Transverse colon (tissue), 4 donors: Measurements from ENCODE around the gene GLIS1. TPM values are rescaled to one million over a fixed set of nuclear protein-coding genes. Genes with fewer than 3 reads are reported as not detected.

Source experiments
- DNase-seq: peaks from one replicate; pipeline ENCODE4 v3.0.0-alpha.2; 2019
- H3K27ac ChIP-seq, 4 donors: fragments of 200-600 bp; sonication (generic); 2 replicates each; pipeline ENCODE4 v1.5.1; 2016 to 2018; ENCODE audit warnings: inconsistent platforms in 4 of 4
- H3K27me3 ChIP-seq: fragments of 200-600 bp; sonication (generic); 2 replicates; pipeline ENCODE4 v1.5.1; 2017; ENCODE audit warnings: inconsistent platforms
- H3K36me3 ChIP-seq, 4 donors: fragments of 200-600 bp; sonication (generic); 2 replicates each; pipeline ENCODE4 v1.5.1; 2017 to 2019; ENCODE audit warnings: inconsistent platforms in 4 of 4
- H3K4me1 ChIP-seq, 4 donors: fragments of 200-600 bp; sonication (generic); 2 replicates each; pipeline ENCODE4 v1.5.1; 2017 to 2020; ENCODE audit warnings: inconsistent platforms in 4 of 4
- H3K4me3 ChIP-seq, 4 donors: fragments of 200-600 bp; sonication (generic); 1 replicate in 1 of 4; 2 replicates in 3 of 4; pipeline versions ENCODE4 v1.5.1 to v1.6.1; 2017 to 2019; ENCODE audit warnings: inconsistent platforms in 4 of 4
- H3K9me3 ChIP-seq, 2 donors: fragments of 200-600 bp; sonication (generic); 2 replicates each; pipeline ENCODE4 v1.5.1; 2017 to 2019; ENCODE audit warnings: inconsistent platforms in 2 of 2
- CTCF ChIP-seq, 5 experiments: fragments of 200-600 bp in 3 of 5; fragments of 450-650 bp in 2 of 5; sonication (generic) in 3 of 5; IDR thresholded peaks; 1 replicate in 2 of 5; 2 replicates in 3 of 5; pipeline ENCODE4 v1.5.1; 2016 to 2017; ENCODE audit warnings: antibody characterized with exemption in 5 of 5, inconsistent platforms in 3 of 5, mild to moderate bottlenecking in 2 of 5, moderate library complexity in 1 of 5
- EP300 ChIP-seq: sonication (generic); formaldehyde crosslinking; IDR thresholded peaks from one replicate; pipeline ENCODE4 v1.6.1; 2017; ENCODE audit warnings: antibody characterized with exemption, low read depth
- POLR2A ChIP-seq: fragments of 450-650 bp; IDR thresholded peaks from one replicate; pipeline ENCODE4 v1.6.1; 2016; ENCODE audit warnings: antibody characterized with exemption, mild to moderate bottlenecking, moderate library complexity
- POLR2AphosphoS5 ChIP-seq, 3 donors: sonication (generic); formaldehyde crosslinking; IDR thresholded peaks; one replicate each; pipeline ENCODE4 v1.6.1; 2016; ENCODE audit warnings: antibody characterized with exemption in 3 of 3
- WGBS, 2 donors: methylation state at CpG; one replicate each; pipeline ENCODE4 v1.1.5; 2018; ENCODE audit warnings: low coverage in 1 of 2; 5-methylcytosine and 5-hydroxymethylcytosine counted together
- in situ Hi-C, 4 donors: fragments of 200-750 bp; cut with MboI; loops; one replicate each; pipeline versions ENCODE4 v1.15.0 to v1.15.1; 2017; ENCODE audit warnings: low sequenced_read_pairs in 3 of 4, low pct_ligation_motif_present in 1 of 4, low pct_unique_long_range_greater_than_20kb in 1 of 4
- intact Hi-C: fragments of 100-400 bp; cut with DNase I; formaldehyde crosslinking; loops from one replicate; pipeline ENCODE4 v1.15.1; 2023; ENCODE audit warnings: low total_unique reads
- total RNA-seq, 4 donors: library from RNA; depleted of rRNA; stranded (reverse); fragments of >200 nt; gene quantifications; one replicate each; pipeline ENCODE4 v1.1.0, GENCODE V29; 2016

The GLIS1 gene
- total RNA-seq, result under 1 TPM in 3 of 4 donors, not detected in 1; 0.16 to 0.75 (median 0.27) TPM

- in situ Hi-C loops, result no loop called here
- H3K4me3 ChIP-seq, result peak within 1 kb of the TSS; percentile 39 to 57 (median 46)
- H3K4me1 ChIP-seq, result peaks cover 2 to 25% (median 14%) of the 10 kb centered on the region in 4 donors
- intact Hi-C loops, result no loop called here
- peak; percentile 80 for DNase-seq
- WGBS, 2 donors, result 6% methylated on average over 9 of the region's 73 CpGs; no CpG with 5 or more reads in 1 of the 2 donors
- peak within 1 kb of the TSS in 2 of 4 donors; percentile 1 to 31 for H3K27ac ChIP-seq
- peaks cover 98% of the 10 kb centered on the region for H3K27me3 ChIP-seq
- H3K9me3 ChIP-seq, result no peaks in the 10 kb centered on the region
- no peaks in the 10 kb centered on the region for H3K36me3 ChIP-seq
- no peak for TF ChIP-seq CTCF (IDR thresholded peaks at IDR 0.05)
- no peak for TF ChIP-seq EP300
- no peak for TF ChIP-seq POLR2AphosphoS5 (IDR thresholded peaks at IDR 0.05)
- no peak for TF ChIP-seq POLR2A
Measured at GRCh38 chr1:53739109-53739681, at the start of gene GLIS1. Gene GLIS1, minus strand, starts transcription at chr1:53739164. Its CDS starts 1,100 bp downstream, at chr1:53738064.

DNA sequence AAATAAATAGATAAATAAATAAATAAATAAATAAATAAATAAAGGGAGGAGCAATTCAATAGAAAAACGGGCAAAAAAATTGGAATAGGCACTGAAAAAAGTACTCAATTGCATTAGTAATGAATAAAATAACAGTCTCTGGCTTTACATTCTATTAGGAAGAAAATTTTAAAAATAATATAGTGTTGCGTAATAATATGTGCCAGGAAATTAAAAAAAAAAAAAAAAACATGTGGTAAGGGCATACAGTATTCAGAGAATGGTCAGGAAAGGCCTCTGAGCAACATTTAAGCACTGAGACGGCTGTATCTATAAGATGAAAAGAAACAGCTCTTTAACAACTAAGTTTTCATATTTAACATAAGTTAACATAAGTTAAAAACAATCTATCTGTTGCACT is 48.7 kb upstream of the GLIS1 start:
- DNase-seq, result no peak
- no peaks in the 10 kb centered on the region for H3K9me3 ChIP-seq
- no peaks in the 10 kb centered on the region for H3K27me3 ChIP-seq
- TF ChIP-seq POLR2AphosphoS5 (IDR thresholded peaks at IDR 0.05) (no peak), POLR2A (no peak), CTCF (IDR thresholded peaks at IDR 0.05) (no peak), EP300 (no peak)
- no peaks in the 10 kb centered on the region for H3K4me1 ChIP-seq
- 94 to 95% methylated on average over 3 of the region's 3 CpGs for WGBS, 2 donors
- H3K27ac ChIP-seq, result no peak overlapping the region
- H3K4me3 ChIP-seq, result no peak overlapping the region
- in situ Hi-C loops (no loop called here), intact Hi-C loops (no loop called here)
- H3K36me3 ChIP-seq, result peaks cover 0 to 9% (median 0%) of the 10 kb centered on the region in 4 donors

DNA sequence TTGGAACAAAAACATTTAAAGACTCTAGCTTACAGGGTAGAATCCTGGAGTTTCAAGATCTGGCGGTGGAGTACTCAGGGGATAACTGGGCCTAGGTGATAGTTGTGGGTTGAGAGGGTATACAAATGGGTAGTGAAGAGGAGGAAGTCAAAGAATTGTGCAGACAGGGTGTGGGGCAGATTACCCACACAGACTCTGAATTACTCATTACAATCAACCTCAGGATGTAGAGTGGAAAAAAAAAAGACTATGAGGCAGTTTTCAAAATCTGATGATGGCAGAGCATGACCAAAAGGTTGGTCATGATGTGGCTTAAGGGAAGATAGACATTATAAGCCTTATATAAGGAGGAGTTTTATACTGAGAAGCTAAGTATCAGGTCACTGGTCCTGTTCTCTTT is 44.1 kb upstream of the GLIS1 start:
- 82 to 86% methylated on average over 1 of the region's 1 CpG for WGBS, 2 donors
- in situ Hi-C loops (no loop called here), intact Hi-C loops (no loop called here)
- no peak for TF ChIP-seq EP300
- no peak for TF ChIP-seq POLR2AphosphoS5 (IDR thresholded peaks at IDR 0.05)
- no peak for TF ChIP-seq POLR2A
- no peak for TF ChIP-seq CTCF (IDR thresholded peaks at IDR 0.05)
- DNase-seq, result no peak
- Histone ChIP-seq H3K4me3 (no peak overlapping the region), H3K27ac (no peak overlapping the region), H3K4me1 (peaks cover 0 to under 1% (median 0%) of the 10 kb centered on the region in 4 donors), H3K27me3 (no peaks in the 10 kb centered on the region), H3K9me3 (no peaks in the 10 kb centered on the region), H3K36me3 (peaks cover 0 to 9% (median 0%) of the 10 kb centered on the region in 4 donors)

- peaks cover 0 to 6% (median 0%) of the 10 kb centered on the region in 4 donors for H3K4me1 ChIP-seq
- in situ Hi-C loops, result no loop called here
- no peak overlapping the region for H3K4me3 ChIP-seq
- WGBS, 2 donors, result 69 to 87% methylated on average over 2 to 3 of the region's 3 CpGs
- no peak for DNase-seq
- TF ChIP-seq POLR2AphosphoS5 (IDR thresholded peaks at IDR 0.05), result no peak
- TF ChIP-seq POLR2A, result no peak
- H3K36me3 ChIP-seq, result peaks cover 0 to 1% (median 0%) of the 10 kb centered on the region in 4 donors
- intact Hi-C loops, result no loop called here
- H3K27ac ChIP-seq, result no peak overlapping the region
- H3K27me3 ChIP-seq, result no peaks in the 10 kb centered on the region
- H3K9me3 ChIP-seq, result no peaks in the 10 kb centered on the region
Measured at GRCh38 chr1:53781654-53782053, 42.7 kb upstream of the GLIS1 start.
